ENCODE results near the gene IGFN1.
"Not testable (repeated sequence)": the region's sequence is repeated elsewhere in the genome, so short reads cannot be mapped to it uniquely, and the experiment has no call there.

The IGFN1 gene

DNA sequence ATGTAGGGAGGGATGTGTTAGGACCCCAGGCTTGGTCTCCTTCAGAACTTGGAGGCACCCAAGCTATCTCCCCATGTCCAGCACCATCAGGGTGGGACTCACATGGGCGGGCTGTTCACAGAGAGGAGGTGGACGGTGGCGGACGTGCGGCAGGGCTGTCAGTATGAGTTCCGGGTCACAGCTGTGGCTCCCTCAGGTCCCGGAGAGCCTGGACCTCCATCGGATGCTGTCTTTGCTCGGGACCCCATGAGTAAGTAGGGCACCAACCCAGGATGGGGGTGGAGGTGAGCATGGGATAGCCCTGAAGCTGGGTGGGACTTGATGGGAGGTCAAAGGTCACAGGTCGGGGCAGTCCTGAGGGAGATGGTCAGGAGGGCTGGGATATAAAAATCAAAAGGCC lies 27.8 kb downstream of the IGFN1 start:
- DNase-seq, result no peak

DNA sequence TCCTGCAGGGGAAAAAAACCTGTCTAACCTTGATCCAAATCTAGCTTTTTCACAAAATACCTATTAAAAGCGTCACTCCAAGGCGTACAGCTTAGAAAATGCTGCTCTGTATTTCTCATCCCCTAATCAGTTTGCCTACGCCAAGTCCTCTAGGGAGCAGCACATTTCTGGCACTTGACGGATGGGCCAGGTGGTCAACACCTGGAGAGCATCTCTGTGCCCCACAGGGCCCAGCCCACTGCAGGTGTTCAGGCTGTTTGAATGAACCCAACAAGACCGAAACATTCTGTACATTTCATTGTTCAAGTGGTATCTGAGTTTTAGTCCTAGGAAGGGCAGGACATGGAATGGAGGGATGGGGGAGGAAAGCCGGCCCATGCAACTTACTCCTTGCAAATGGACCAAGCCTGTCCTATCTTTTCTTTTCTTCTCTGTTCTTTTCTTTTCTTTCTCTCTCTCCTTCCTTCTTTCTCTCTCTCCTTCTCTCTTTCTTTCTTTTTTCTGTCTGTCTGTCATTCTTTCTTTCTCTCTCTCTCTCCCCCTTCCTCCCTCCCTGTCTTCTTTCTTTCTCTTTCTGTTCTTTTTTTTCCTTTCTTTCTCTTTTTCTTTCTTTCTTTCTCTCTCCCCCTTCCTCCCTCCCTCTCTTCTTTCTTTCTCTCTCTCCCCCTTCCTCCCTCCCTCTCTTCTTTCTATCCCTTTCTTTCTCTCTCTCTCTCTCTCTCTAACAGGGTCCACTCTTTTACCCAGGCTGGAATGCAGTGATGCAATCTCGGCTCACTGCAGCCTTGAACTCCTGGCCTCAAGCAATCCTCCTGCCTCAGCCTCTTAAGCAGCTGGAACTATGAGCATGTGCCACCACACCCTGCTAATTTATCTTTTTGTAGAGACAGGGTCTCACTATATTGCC lies 29.1 kb downstream of the IGFN1 start:
- no peak for DNase-seq

DNA sequence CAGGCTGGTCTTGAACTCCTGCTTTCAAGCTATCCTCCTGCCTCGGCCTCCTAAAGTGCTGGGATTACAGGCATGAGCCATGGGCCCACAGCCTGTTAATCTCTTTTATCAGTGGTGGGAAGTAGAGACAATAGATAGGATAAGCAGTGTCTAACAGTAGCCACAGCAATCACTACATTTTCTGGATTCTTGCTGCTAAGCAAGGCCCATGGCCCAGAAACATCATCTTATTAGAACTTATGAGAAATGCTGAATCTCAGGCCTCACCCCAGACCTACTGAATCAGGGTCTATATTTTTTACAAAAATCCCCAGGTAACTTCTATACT lies 29.7 kb downstream of the IGFN1 start:
- DNase-seq, result no peak

DNA sequence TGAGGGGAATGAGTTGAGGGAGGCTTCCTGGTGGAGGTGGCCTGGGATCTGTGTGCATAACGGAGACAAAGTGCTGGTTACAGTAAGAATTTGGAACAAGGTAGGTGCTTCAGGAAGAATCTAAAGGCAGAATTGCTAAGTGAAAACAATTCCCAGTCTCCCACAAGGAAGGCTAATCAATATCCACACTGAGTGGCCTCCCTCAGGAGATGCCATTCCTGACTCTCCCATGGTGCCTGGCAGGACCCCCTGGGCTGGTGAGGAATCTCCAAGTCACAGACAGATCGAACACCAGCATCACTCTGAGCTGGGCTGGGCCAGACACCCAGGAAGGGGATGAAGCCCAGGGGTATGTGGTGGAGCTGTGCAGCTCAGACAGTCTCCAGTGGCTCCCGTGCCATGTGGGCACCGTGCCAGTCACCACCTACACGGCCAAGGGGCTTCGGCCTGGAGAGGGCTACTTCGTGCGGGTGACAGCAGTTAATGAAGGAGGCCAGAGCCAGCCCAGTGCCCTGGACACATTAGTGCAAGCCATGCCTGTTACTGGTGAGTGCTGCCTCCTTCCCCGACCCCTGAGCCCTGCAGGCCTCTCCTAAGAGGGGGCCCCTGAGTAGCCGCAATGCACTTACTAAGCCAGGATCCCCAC lies 30.7 kb downstream of the IGFN1 start:
- no peak for DNase-seq

DNA sequence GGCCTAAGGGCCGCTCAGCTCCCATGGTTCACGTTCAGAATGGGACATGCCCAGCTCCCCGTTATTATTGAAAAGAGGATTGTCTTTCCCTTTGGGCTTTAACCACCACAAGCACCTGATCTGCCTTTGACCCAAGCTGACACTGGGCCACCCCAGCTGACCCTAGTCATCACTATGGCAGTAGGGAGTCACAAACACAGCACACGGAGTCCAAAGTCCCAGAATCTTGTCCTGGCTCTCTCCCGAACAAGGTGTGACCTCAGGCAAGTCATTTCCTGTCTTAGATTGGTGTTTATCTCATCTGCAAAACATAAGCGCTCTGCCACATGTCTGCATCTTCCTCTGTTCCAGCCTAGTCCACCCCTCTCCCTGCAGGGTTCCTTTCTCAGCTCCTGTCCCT lies 31.5 kb downstream of the IGFN1 start:
- DNase-seq, result no peak

DNA sequence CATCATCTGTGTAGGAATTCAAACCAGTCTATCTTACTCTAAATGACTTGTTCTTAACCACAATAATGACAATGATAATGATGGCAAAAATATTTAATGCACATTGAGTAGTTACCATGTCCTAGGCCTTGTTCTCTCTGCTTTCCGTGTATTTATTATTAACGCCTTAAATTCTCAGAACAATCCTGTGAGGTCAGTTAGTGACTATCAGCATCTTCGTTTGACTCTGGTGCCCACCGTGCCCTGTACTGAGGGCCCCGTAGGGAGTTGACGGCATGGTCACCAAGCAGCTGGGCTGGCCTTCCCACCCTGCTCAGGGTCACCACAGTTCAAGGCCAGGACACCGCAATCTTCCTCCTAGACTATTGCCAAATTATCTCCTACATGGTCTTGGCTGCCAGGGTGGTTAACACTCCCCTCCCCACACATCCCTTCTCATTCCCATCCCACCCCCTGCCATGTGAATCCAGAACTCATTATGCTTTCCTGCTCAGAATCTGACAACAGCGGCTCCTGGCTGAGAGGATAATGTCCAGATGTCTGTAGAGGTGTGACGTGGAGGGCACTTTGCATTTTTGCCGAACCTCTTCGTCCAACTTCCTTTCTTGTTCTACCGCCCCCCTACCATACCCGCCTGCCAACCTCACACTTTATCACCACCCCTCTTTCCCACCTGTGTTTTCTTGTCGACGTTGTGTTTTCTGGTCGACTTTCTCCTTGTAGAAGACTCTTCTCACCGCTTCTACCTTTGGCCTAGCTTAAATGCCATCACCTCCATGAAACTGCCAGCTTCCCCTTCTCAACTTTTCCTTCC lies 33.4 kb downstream of the IGFN1 start:
- DNase-seq, result no peak

DNA sequence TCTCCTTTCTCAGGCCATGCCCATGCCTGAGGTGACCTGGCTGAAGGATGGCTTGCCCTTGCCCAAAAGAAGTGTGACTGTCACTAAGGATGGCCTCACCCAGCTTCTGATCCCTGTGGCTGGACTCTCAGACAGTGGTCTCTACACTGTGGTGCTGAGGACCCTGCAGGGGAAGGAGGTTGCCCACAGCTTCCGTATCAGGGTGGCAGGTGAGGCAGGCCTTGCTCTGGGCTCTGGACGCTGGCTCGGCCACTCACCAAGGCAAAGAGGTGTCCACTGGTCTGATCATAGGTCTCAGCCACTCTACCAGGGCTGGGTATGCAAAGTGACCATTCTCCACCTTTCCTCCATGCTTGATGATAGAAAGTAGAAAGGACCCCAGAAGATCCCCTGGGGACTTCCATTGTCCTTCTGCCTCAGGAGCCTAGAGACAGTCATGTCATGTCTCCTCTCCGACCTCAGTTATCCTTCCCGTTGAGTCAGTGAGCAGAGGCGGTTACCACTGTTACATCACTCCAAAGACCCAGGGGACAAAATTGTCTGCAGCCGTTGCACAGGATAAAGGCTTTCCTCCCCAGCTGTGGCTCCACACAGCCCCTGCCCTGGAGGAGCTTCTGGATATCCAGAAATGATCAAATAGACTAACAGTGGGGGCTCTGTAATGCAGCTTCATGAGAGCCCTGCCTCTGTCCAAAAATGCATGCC lies 34.2 kb downstream of the IGFN1 start:
- no peak for DNase-seq

DNA sequence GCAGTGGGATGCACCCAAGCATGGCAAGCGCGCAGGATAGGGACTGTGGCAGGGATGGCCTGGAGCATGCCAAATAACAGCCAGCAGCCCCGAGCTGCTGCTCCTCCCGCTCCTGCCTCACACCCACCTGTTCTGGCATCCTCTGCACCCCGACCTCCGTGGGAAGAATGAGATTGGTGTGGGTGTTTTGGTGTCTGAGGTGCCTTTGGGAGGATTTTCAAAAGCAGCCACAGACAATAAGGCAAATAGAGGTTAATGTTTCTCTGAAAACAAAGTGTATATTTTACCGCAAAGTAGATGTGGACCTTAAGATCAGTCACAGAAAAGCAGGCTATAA lies 35.5 kb downstream of the IGFN1 start:
- DNase-seq, result no peak

DNA sequence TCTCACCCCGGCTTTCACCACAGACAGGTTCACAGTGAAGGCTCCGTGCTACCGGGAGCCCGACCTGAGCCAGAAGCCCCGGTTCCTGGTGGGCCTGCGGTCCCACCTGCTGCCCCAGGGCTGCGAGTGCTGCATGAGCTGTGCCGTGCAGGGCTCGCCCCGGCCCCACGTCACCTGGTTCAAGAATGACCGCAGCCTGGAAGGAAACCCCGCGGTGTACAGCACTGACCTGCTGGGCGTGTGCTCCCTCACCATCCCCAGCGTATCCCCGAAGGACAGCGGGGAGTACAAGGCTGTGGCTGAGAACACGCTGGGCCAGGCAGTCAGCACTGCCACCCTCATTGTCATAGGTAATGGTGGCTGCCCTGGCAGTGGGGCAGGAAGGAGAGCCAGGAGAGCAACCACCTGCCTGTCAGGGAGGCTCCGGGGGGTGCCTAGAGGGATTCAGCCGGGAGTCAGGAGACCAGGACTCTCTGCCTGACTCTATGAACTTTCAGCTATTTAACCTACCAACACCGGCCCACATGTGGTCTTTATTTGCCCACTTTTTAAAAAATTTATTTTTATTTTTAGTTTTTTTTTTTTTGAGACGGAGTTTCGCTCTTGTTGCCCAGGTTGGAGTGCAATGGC lies 36.4 kb downstream of the IGFN1 start:
- DNase-seq, result no peak

DNA sequence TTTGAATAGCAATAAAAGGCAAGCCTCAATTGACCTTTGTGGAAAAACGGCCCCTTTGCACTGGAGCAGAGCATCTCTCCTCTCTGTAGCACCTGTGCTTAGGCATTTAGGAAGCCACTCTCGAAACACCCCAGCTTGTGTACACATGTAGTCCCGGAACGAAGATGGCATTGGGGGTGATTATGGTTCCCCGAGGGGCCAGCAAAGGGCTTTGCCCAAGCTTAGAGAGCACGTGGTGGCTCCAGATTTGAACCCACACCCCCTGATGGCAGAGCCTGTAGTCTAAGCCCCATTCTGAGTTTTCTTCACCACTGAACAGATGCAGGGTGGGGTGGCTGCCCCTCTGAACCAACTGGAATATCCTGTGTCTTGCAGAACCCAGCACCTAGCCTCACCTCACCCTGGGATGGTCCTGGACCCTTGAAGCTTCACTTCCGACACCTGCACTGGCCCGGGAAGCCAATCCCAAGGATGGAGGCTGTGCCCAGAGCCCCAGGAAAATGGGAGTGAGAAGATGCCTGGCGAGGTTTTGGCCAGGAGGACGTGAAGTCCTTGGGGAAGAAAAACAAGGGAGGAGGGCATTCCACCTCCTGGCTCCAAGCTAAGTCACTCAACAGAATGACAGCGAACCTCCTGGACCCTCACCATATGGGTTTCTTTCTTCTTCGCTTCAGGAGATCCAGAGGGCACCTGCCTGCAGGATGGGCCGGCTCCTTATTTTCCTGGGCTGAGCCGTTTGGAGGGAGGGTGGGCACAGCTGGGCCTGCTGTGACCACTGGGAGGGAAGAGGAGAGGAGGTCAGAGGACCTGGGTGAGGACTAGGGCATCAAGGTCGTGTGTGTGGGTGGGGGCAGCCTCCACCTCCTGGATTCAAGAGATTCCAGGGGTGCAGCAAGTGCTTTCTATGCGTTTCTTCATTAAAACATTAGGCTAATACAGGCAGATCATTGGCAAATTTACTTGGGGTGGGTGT lies 37.7 kb downstream of the IGFN1 start:
- DNase-seq, result no peak

DNA sequence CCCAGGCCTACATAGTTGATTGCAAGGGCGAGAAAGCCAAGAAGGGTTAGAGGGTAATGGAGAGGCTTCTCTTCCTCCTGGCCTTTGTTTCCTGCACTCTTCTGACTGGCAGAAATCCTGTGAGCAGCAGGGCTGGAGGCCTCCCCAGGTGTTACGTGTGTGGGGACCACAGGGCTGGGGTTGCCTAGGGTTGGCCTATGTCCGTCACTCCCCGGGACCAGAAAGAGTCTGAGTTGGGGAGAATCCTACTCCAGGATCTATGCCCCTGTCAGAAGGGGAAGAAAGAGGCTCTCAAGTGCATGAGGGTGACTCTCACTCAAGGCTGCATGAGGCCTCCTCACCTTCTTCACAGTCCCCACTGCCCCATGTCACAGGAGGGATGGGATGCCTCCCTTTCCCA lies 38.5 kb downstream of the IGFN1 start:
- no peak for DNase-seq

DNA sequence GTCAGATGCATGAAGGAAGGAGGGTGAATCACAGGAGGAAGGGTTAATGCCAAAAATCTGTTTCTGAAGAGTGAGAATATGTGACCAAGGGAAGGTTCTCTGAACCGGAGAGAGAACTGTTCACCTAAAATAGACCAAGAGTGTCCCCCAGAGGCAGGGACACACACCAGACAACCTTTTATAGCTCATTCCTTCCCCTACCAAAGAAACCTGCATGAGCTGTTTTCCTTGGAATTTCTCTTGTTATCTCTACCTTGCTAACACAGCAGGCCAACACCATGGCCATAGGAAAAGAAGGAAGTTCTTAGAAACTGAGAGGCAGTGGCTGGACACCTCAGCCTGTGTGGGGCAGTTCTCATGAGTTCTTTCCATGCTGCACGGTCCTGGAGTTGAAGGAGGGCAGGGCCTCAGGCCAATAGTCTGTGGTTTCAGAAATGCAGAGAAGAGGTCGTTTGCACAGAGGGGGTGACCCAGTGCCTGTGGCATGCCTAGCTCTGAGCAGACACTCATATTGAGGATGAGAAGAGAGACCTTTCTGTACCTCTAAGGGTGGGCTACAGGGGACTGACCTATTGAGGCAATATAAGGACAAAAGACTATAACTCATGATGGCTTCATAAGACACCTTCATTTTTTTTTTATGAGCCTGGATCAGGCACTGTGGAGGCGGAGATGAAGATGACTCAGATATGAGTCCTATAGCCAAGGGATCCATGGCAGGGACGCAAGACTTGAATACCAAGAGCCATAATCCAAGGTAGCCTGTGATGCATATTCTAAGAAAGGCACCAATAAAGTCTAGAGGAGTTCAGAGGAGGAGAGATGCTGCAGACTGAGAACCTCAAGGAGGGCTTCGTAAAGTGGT lies 39.4 kb downstream of the IGFN1 start:
- no peak for DNase-seq

DNA sequence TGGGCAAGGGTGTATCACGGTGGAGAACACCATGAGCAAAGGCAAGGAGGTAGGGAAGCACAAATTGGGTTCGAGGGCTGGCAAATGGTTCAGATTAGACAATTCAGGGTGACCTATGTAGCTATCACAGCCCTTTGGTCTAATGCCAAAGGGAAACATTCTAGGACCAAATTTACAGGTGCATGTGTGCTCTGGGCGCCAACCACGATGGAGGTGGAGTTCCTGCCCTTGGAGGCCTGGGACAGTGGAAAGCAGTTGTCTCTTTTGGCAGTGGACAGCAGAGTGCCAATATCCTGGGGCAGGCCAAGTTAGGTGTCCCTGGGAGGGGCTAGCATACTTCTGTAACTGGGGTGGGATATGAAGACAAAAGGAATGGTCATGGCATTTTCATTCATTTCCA lies 40.1 kb downstream of the IGFN1 start:
- no peak for DNase-seq

DNA sequence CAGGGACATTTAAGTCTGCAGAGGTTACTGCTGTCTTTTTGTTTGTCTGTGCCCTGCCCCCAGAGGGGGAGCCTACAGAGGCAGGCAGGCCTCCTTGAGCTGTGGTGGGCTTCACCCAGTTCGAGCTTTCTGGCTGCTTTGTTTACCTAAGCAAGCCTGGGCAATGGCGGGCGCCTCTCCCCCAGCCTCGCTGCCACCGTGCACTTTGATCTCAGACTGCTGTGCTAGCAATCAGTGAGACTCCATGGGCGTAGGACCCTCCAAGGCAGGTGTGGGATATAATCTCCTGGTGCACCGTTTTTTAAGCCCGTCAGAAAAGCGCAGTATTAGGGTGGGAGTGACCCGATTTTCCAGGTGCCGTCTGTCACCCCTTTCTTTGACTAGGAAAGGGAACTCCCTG lies 49.0 kb downstream of the IGFN1 start:
- not testable (repeated sequence) for DNase-seq

DNA sequence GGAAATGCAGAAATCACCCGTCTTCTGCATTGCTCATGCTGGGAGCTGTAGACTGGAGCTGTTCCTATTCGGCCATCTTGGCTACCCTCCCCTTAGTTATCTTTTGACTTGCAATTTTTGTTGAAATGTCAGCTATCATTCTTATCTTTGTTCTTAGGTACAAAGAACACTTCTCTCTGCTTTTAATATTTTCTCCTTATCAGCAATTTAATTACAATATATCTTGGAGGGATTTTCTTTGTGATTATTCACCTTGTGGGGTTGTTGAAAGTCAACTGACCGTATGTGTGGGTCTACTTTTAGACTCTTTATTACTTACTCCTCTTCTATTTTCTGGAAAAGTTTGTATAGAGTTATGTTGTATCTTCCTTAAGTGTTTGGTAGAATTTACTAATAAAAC lies 49.5 kb downstream of the IGFN1 start:
- DNase-seq, result no peak

DNA sequence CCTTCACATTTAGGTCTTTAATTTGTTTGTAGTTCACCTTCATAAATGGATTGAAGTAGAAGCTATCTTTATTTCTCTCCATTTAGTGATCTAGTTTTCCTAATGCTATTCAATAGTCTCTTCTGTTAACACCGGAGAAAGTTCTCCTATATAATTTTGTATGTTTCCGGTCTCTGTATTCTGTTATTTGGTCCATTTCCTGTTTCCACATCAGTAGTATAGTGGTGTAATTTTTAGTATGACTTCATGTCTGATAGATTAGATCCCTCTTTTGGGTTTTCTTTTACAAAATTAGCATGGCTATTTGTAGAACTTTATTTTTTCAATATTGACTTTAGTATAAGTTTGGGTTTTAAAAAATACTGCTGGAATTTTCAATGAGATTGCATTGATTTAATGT lies 51.1 kb downstream of the IGFN1 start:
- DNase-seq, result no peak

DNA sequence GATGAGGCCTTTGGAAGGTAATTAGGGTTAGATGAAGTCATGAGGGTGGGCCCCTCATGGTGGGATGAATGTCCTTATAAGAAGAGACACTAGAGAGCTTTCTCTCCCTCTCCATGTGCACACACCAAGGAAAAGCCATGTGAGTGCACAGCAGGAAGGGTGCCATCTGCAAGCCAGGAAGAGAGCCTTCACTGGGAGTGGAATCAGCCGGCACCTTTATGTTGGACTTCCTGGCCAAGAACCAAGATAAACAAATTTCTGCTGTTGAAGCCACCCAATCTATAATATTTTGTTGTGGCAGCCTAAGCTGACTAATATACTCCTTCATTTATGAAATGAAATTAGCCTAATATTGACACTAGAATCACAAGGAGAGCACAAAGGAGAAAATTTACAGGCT lies 54.5 kb downstream of the IGFN1 start:
- no peak for DNase-seq

DNA sequence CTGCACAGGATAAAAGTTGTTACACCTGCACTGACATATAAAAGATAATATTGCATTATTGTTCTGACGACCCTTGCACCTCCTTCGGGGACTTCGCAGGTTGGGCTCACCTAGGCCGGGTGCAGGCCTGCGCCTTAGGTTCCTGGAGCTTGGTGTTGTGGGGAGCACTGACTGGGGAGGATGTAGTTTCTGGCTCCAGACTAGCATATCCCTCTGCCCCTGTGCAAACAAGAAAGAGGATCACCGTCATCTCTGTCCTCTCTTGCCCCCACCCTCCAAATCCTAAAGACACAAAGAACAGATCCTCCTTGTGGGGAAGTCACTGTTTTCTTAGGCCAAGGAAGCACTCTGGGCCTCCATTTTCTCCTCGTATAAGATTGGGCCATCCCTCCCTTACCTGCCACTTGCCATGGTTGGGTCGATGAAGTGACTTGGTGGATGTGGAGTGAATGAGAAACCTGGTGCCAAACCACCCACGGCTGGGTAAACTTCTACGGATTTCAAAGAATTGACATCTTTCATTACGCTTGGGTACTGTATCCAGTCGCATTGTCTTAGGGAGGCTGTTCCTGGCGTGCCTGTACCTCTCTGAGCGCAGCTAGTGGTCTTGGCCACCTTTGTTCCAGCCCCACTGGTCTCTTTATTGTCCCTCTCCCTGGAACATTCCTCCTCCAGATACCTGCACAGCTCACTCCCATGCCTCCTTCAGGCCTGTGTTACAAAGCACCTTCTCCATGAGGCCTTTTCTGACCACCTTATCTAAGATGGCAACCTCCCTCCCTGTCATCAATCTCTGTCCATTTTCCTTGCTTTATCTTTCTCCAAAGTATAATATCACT lies 58.3 kb downstream of the IGFN1 start:
- DNase-seq, result no peak

DNA sequence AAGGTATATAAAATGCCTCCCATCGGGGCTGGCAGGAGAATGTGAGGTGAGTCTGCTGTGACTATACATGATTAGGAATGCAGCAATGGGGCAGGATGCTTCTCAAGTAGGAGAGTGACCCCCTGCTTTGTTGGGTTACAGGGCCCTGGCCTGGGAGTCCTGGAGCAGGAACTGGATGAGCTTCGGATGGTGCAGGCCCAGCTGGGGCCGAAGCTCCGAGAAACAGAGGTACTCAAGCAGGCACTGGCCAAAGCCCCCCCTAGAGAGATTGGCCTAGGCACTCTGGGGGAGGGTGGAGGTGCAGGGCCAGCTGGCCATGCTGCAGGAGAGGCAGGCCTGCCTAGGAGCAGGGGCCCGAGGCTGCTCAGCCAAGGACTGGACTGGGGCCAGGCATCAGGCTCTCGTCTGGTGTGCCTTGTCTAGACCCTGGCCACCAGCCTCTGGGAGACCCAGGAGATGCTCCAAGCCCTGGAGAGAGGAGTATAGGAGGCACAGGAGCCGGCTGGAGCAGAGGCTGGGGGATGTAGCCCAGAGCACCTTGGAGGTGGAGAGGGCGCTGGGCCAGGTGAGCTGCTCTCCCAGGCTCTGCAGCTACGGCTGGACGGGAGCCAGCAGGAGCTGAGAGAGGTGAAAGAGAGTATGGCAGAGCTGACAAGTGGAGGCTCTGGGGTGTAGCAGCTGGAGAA lies 59.8 kb downstream of the IGFN1 start:
- no peak for DNase-seq

Data from T-helper 9 cell (primary cell).